ENCODE results near the gene TUBGCP6.

GRCh38 chr22:50174382-50175190 lies 70.2 kb downstream of the TUBGCP6 start:
- no peak for TF ChIP-seq EZH2 (IDR thresholded peaks at IDR 0.05)
- TF ChIP-seq CBX3 (IDR thresholded peaks at IDR 0.05; ENCODE audit: low read depth): no peak
- TF ChIP-seq ZBTB33 (IDR thresholded peaks at IDR 0.05; ENCODE audit: extremely low read depth, insufficient replicate concordance, low read length): no peak
- TF ChIP-seq TCF7L2 (IDR thresholded peaks at IDR 0.05; ENCODE audit: borderline replicate concordance, extremely low read depth, insufficient read depth, insufficient read length): no peak
- no peak for TF ChIP-seq POLR2AphosphoS5 (IDR thresholded peaks at IDR 0.05; ENCODE audit: low read depth, low read length)
- no peak for TF ChIP-seq ELF1 (IDR thresholded peaks at IDR 0.05; ENCODE audit: borderline replicate concordance, low read depth)
- no peak for TF ChIP-seq POLR2A (IDR thresholded peaks at IDR 0.05; ENCODE audit: borderline replicate concordance, extremely low read depth, insufficient read depth, insufficient read length)
- no peak for TF ChIP-seq CTCF (IDR thresholded peaks at IDR 0.05 in 2 of 3, conservative IDR thresholded peaks at IDR 0.05 in 1 of 3; ENCODE audit: borderline replicate concordance in 1 of 3, insufficient read depth in 1 of 3, low read depth in 2 of 3, low read length in 2 of 3)
- no peak for TF ChIP-seq JUND (IDR thresholded peaks at IDR 0.05)
- no peak for TF ChIP-seq EZH2phosphoT487 (IDR thresholded peaks at IDR 0.05; ENCODE audit: borderline replicate concordance)
- no peak for TF ChIP-seq FOSL1 (IDR thresholded peaks at IDR 0.05; ENCODE audit: low read depth)
- TF ChIP-seq CEBPB (IDR thresholded peaks at IDR 0.05; ENCODE audit: low read depth): no peak

All from HCT116 (cell line).